HepG2 (cell line): Measurements from ENCODE around the gene CD300A. TPM values are rescaled to one million over a fixed set of nuclear protein-coding genes. Genes with fewer than 3 reads are reported as not detected.

Source experiments
- ATAC-seq: fragments of 200-7000 bp; cut with Tn5 transposase; 3 replicates; pipeline ENCODE4 v1.9.1; 2020; ENCODE audit warnings: mild to moderate bottlenecking, moderate library complexity
- BruUV-seq: library from RNA; stranded (reverse); fragments of 400-500 nt; replicated peaks from 2 replicates; lab custom pipeline; 2021; lab: Mats Ljungman, UMichigan
- CTCF ChIA-PET: fragments of 300-600 bp; formaldehyde crosslinking; extraction: SDS; loops from one replicate; lab custom pipeline; 2021; ENCODE audit warnings: low total read pairs, inconsistent platforms, low intra/inter-chr PET ratio; lab: Yijun Ruan, JAX
- POLR2A ChIA-PET: fragments of 350-600 bp; sonication (Branson Sonifier 250); formaldehyde crosslinking; loops from one replicate; lab custom pipeline; 2020; ENCODE audit warnings: antibody characterized with exemption, inconsistent platforms; lab: Yijun Ruan, JAX
- DNase-seq: peaks from one replicate; pipeline ENCODE4 v3.0.0-alpha.2; 2015; ENCODE audit warnings: low spot score
- FAIRE-seq: peaks from 3 replicates; lab custom pipeline; 2011; peaks lifted over from hg19 to GRCh38; lab: Jason Lieb, UNC
- H2AFZ ChIP-seq: one replicate; pipeline ENCODE4 v1.6.1; 2011; ENCODE audit warnings: low read length, inconsistent platforms
- H3K27ac ChIP-seq: fragments of 300-600 bp; 3 replicates; pipeline ENCODE4 v1.8.0; 2011; ENCODE audit warnings: mixed run types, mild to moderate bottlenecking, mixed read lengths, low read length, inconsistent platforms; ENCODE audit not compliant: insufficient read depth; ENCODE audit errors: extremely low read length
- H3K27me3 ChIP-seq, 2 experiments: fragments of 200-600 bp in 1 of 2; 2 replicates in 1 of 2; 3 replicates in 1 of 2; pipeline versions ENCODE4 v1.6.0 to v1.8.0; 2011; ENCODE audit warnings: low read length in 2 of 2, mild to moderate bottlenecking in 2 of 2, moderate library complexity in 2 of 2, inconsistent platforms in 1 of 2; ENCODE audit not compliant: insufficient read depth in 2 of 2, control insufficient read depth in 1 of 2
- H3K36me3 ChIP-seq, 2 experiments: fragments of 200-600 bp in 1 of 2; replicated peaks in 1 of 2; 2 replicates in 1 of 2; 3 replicates in 1 of 2; pipeline versions ENCODE4 v1.5.1 to v1.8.0; 2011; ENCODE audit warnings: low read length in 2 of 2, inconsistent platforms in 1 of 2; ENCODE audit not compliant: insufficient read depth in 2 of 2, control insufficient read depth in 1 of 2
- H3K4me1 ChIP-seq: 2 replicates; pipeline ENCODE4 v1.5.1; 2012; ENCODE audit warnings: low read length, inconsistent platforms; ENCODE audit not compliant: insufficient read depth
- H3K4me2 ChIP-seq: 2 replicates; pipeline ENCODE4 v1.6.0; 2011; ENCODE audit warnings: low read depth, low read length, inconsistent platforms
- H3K4me3 ChIP-seq, 3 experiments: fragments of 200-600 bp in 1 of 3; sonication (generic), shearing (Covaris generic) in 1 of 3; replicated peaks in 1 of 3; 2 replicates each; pipeline ENCODE4 v1.5.1; 2011 to 2016; ENCODE audit warnings: low read length in 3 of 3, inconsistent platforms in 2 of 3, low read depth in 2 of 3, mild to moderate bottlenecking in 2 of 3, control low read depth in 1 of 3, mixed read lengths in 1 of 3; ENCODE audit not compliant: insufficient read depth in 1 of 3
- H3K79me2 ChIP-seq: one replicate; pipeline ENCODE4 v1.6.1; 2011; ENCODE audit warnings: low read length, inconsistent platforms; ENCODE audit not compliant: insufficient read depth
- H3K9ac ChIP-seq: 2 replicates; pipeline ENCODE4 v1.6.0; 2011; ENCODE audit warnings: mild to moderate bottlenecking, low read depth, low read length, inconsistent platforms; ENCODE audit not compliant: insufficient read depth
- H3K9me3 ChIP-seq: 2 replicates; pipeline ENCODE4 v1.5.1; 2012; ENCODE audit warnings: mild to moderate bottlenecking, low read length
- H4K20me1 ChIP-seq: 2 replicates; pipeline ENCODE4 v1.6.0; 2011; ENCODE audit warnings: inconsistent platforms, mild to moderate bottlenecking, low read length, moderate library complexity; ENCODE audit not compliant: insufficient read depth
- AGO1 ChIP-seq: fragments of 200-400 bp; formaldehyde crosslinking; IDR thresholded peaks from 2 replicates; pipeline ENCODE4 v1.6.1; 2017; ENCODE audit warnings: mild to moderate bottlenecking, low read depth, low read length, moderate library complexity; ENCODE audit not compliant: poor library complexity, severe bottlenecking
- KDM5A ChIP-seq: fragments of 200-600 bp; sonication (generic); IDR thresholded peaks from 2 replicates; pipeline ENCODE4 v1.7.0; 2018; ENCODE audit warnings: antibody characterized with exemption, mild to moderate bottlenecking, low read length, borderline replicate concordance
- LCORL ChIP-seq, 2 experiments: fragments of 450-650 bp in 1 of 2; sonication (generic) in 1 of 2; formaldehyde crosslinking in 1 of 2; IDR thresholded peaks; 2 replicates each; pipeline versions ENCODE4 v1.5.0 to v1.6.1; 2017 to 2020; ENCODE audit warnings: antibody characterized with exemption in 1 of 2, missing genetic modification reagents in 1 of 2
- MAF1 ChIP-seq: sonication (generic); formaldehyde crosslinking; IDR thresholded peaks from 2 replicates; pipeline ENCODE4 v1.5.0; 2020; ENCODE audit warnings: missing genetic modification reagents, borderline replicate concordance
- MED8 ChIP-seq: sonication (generic); formaldehyde crosslinking; IDR thresholded peaks from 2 replicates; pipeline ENCODE4 v1.8.1; 2023; ENCODE audit warnings: mild to moderate bottlenecking, missing genetic modification reagents; ENCODE audit not compliant: insufficient replicate concordance
- NBN ChIP-seq: fragments of 450-650 bp; conservative IDR thresholded peaks from 2 replicates; pipeline ENCODE4 v1.6.1; 2017
- ZNF570 ChIP-seq: sonication (generic); formaldehyde crosslinking; IDR thresholded peaks from 2 replicates; pipeline ENCODE4 v1.4.0; 2020; ENCODE audit warnings: mild to moderate bottlenecking, missing genetic modification reagents, borderline replicate concordance
- ZNF615 ChIP-seq: sonication (generic); formaldehyde crosslinking; IDR thresholded peaks from 2 replicates; pipeline ENCODE4 v1.5.0; 2020; ENCODE audit warnings: mild to moderate bottlenecking, missing genetic modification reagents, borderline replicate concordance
- ZNF879 ChIP-seq: sonication (generic); formaldehyde crosslinking; IDR thresholded peaks from 2 replicates; pipeline ENCODE4 v1.8.1; 2023; ENCODE audit warnings: missing genetic modification reagents
- ZSCAN21 ChIP-seq: sonication (generic); formaldehyde crosslinking; IDR thresholded peaks from 2 replicates; pipeline ENCODE4 v1.8.0; 2022; ENCODE audit warnings: mild to moderate bottlenecking, missing genetic modification reagents, moderate library complexity, borderline replicate concordance
- WGBS: methylation state at CpG from one replicate; pipeline ENCODE4 v1.1.6; 2017; ENCODE audit warnings: low lambda C conversion rate; 5-methylcytosine and 5-hydroxymethylcytosine counted together
- in situ Hi-C: cut with HindIII; loops from 2 replicates; pipeline ENCODE4 v1.10.0; 2017; ENCODE audit warnings: low pct_unique_long_range_greater_than_20kb; ENCODE audit not compliant: extremely low pct_ligation_motif_present
- intact Hi-C: fragments of 100-400 bp; cut with micrococcal nuclease; formaldehyde crosslinking; loops from one replicate; pipeline ENCODE4 v1.10.0; 2022; ENCODE audit not compliant: unreplicated experiment
- polyA plus RNA-seq, 8 experiments: library from polyadenylated mRNA; depleted of rRNA in 3 of 8; stranded (reverse) in 7 of 8; unstranded in 1 of 8; fragments of >200 nt; fragmentation: Illumina TruSeq in 4 of 8; extraction: Trizol in 4 of 8; gene quantifications; 2 replicates each; pipeline versions ENCODE4 v1.2.1 to v1.2.3, GENCODE V29; 2011 to 2016; ENCODE audit warnings: low read depth in 4 of 8, missing spikeins in 1 of 8, mixed read lengths in 1 of 8; ENCODE audit not compliant: insufficient read depth in 1 of 8
- total RNA-seq, 5 experiments: library from RNA; depleted of rRNA; stranded (reverse); fragments of >200 nt; fragmentation: Illumina TruSeq; extraction: Trizol; gene quantifications; 2 replicates each; pipeline ENCODE4 v1.2.3, GENCODE V29; 2016; ENCODE audit warnings: low read depth in 1 of 5
- TF ChIP-seq, protein P1 (sequence below): sonication (generic); formaldehyde crosslinking; IDR thresholded peaks from 2 replicates; pipeline ENCODE4 v1.4.0; 2020; ENCODE audit warnings: missing genetic modification reagents, borderline replicate concordance
- TF ChIP-seq, protein P2 (sequence below): sonication (generic); formaldehyde crosslinking; IDR thresholded peaks from 2 replicates; pipeline ENCODE4 v1.5.0; 2020; ENCODE audit warnings: missing genetic modification reagents
- TF ChIP-seq, protein P3 (sequence below): sonication (generic); formaldehyde crosslinking; IDR thresholded peaks from 2 replicates; pipeline ENCODE4 v1.4.0; 2020; ENCODE audit warnings: mild to moderate bottlenecking, missing genetic modification reagents

CD300A gene
- total and polyA plus RNA-seq, 2 of the 13 experiments (the other 11 are each of a cell fraction or from before 2014, with no cell fraction given), result not detected

DNA sequence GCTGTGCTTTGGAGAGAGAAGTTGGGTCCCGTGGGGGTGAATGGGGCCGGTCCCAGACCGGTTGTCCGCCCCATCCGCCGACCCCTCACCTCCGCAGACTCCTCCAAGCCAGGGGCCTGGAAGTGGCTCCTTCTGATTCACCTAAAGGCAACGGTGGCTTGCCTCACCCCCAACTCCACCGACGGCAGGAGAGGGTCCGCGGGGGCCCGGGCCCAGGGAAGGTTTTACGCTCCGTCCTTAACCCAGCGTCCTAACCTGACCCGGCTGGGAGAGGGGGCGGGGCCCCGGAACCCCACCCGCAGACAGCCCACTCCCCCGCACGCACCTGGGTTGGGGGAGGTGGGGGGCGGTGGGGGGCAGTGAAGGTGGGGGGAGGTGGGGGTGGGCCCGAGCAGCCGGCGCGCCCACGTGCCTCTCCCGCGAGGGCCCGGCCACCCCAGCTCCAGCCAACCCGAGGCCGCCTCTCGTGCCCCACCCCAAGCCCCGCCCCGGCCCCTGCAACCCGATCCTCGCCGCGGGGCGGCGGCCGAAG lies 12.7 kb upstream of the CD300A start (continued):
- TF ChIP-seq, protein P1, sequence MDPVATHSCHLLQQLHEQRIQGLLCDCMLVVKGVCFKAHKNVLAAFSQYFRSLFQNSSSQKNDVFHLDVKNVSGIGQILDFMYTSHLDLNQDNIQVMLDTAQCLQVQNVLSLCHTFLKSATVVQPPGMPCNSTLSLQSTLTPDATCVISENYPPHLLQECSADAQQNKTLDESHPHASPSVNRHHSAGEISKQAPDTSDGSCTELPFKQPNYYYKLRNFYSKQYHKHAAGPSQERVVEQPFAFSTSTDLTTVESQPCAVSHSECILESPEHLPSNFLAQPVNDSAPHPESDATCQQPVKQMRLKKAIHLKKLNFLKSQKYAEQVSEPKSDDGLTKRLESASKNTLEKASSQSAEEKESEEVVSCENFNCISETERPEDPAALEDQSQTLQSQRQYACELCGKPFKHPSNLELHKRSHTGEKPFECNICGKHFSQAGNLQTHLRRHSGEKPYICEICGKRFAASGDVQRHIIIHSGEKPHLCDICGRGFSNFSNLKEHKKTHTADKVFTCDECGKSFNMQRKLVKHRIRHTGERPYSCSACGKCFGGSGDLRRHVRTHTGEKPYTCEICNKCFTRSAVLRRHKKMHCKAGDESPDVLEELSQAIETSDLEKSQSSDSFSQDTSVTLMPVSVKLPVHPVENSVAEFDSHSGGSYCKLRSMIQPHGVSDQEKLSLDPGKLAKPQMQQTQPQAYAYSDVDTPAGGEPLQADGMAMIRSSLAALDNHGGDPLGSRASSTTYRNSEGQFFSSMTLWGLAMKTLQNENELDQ (CRISPR knock-in tag), result no peak
- TF ChIP-seq AGO1, result peak; percentile 49
- no peak for TF ChIP-seq KDM5A
- no peak for TF ChIP-seq LCORL (IDR thresholded peaks at IDR 0.05)
- no peak for TF ChIP-seq LCORL (CRISPR knock-in tag; IDR thresholded peaks at IDR 0.05)
- TF ChIP-seq ZNF879 (CRISPR knock-in tag), result 0 out of 2 replicates have a peak, but pooled peaks have one; percentile 27
- no peak for TF ChIP-seq MAF1 (CRISPR knock-in tag)

DNA sequence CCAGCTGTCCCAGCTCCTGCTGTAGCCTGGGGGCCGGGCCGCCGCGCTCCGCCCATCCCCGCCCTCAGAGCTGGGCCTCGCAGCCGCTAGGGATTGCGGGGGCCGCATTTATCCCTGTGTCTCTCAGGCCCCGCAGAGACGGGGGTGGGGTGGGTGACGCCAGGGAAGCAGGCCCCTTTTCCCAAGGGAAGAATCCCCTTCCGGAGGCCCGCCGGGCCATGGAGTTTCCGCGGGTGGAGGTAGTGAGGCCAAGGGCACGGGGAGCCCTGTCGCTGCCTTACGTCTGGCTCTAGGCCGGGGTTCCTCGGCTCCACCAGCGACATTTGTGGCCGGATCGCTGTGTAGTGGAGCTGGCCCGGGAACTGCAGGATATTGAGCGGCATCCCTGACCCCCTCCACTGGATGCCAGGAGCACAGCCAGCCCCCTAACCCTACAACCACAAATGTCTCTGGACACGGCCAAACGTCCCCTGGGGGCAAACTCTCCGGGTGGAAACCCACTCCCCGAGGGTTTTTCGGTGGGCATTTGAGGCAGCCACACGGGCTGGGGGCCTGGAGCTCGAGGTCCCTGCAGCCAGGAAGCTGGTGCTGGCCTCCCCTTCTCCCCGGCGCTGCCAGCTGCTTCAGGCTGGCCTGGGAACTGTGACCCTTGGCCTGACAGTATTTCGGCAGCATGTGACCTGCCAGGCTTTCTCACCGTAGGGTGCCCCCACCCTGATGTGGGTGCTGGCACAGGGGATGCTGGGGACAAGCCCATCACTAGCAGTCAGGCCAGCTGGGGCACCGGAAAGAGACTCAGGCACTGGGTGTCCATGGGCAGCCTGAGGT lies 12.0 kb upstream of the CD300A start:
- ATAC-seq (peak; percentile 50), FAIRE-seq (no peak), DNase-seq (peak; percentile 80)
- in situ Hi-C loops (loop anchor here (5.0 kb wide), 1 partner anchor 77 kb away; no protein-coding TSS in a partner anchor), intact Hi-C loops (loop anchor here (2.0 to 10.0 kb wide), 3 partner anchors 18 to 250 kb away; partner anchors contain the start of genes CD300LB and RPL38)
- Histone ChIP-seq H3K36me3 (no peaks in the 10 kb centered on the region; a peak in 1 of 5 replicates), H4K20me1 (no peaks in the 10 kb centered on the region; the same call in 1 of the 2 replicates), H3K27me3 (peaks cover 0 to 14% of the 10 kb centered on the region in 2 experiments; a peak in 1 of 5 replicates), H3K4me2 (peak overlapping the region; percentile 95), H3K4me1 (peaks cover 39% of the 10 kb centered on the region), H3K79me2 (no peaks in the 10 kb centered on the region), H2AFZ (peak overlapping the region; percentile 15), H3K9me3 (no peaks in the 10 kb centered on the region), H3K27ac (peak overlapping the region; percentile 39), H3K4me3 (peak overlapping the region; percentile 52 to 83 (median 62)), H3K9ac (peak overlapping the region; percentile 68)
- ChIA-PET CTCF (interaction anchor here (4.8 kb wide), 1 partner anchor 75 kb away, joined by 141 read pairs; no protein-coding TSS in a partner anchor), POLR2A (interaction anchor here (1.3 to 6.2 kb wide), 13 partner anchors 11 to 282 kb away, joined by 4 to 126 read pairs (median 9); partner anchors contain the start of gene RAB37)
- WGBS, result 0% methylated on average over 12 of the region's 40 CpGs
- no TSS peak for BruUV-seq
- TF ChIP-seq, protein P2, sequence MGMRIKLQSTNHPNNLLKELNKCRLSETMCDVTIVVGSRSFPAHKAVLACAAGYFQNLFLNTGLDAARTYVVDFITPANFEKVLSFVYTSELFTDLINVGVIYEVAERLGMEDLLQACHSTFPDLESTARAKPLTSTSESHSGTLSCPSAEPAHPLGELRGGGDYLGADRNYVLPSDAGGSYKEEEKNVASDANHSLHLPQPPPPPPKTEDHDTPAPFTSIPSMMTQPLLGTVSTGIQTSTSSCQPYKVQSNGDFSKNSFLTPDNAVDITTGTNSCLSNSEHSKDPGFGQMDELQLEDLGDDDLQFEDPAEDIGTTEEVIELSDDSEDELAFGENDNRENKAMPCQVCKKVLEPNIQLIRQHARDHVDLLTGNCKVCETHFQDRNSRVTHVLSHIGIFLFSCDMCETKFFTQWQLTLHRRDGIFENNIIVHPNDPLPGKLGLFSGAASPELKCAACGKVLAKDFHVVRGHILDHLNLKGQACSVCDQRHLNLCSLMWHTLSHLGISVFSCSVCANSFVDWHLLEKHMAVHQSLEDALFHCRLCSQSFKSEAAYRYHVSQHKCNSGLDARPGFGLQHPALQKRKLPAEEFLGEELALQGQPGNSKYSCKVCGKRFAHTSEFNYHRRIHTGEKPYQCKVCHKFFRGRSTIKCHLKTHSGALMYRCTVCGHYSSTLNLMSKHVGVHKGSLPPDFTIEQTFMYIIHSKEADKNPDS (CRISPR knock-in tag), result 0 out of 2 replicates have a peak, but pooled peaks have one; percentile 66
- TF ChIP-seq ZNF615 (CRISPR knock-in tag) (no peak), MED8 (CRISPR knock-in tag) (peak; percentile 86), ZSCAN21 (0 out of 2 replicates have a peak, but pooled peaks have one; percentile 45), NBN (no peak), ZNF570 (no peak)
- TF ChIP-seq, protein P3, sequence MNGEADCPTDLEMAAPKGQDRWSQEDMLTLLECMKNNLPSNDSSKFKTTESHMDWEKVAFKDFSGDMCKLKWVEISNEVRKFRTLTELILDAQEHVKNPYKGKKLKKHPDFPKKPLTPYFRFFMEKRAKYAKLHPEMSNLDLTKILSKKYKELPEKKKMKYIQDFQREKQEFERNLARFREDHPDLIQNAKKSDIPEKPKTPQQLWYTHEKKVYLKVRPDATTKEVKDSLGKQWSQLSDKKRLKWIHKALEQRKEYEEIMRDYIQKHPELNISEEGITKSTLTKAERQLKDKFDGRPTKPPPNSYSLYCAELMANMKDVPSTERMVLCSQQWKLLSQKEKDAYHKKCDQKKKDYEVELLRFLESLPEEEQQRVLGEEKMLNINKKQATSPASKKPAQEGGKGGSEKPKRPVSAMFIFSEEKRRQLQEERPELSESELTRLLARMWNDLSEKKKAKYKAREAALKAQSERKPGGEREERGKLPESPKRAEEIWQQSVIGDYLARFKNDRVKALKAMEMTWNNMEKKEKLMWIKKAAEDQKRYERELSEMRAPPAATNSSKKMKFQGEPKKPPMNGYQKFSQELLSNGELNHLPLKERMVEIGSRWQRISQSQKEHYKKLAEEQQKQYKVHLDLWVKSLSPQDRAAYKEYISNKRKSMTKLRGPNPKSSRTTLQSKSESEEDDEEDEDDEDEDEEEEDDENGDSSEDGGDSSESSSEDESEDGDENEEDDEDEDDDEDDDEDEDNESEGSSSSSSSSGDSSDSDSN (CRISPR knock-in tag), result peak; percentile 80
